T-helper 1 cell (primary cell): ENCODE results near the gene SLC2A13.

Experiments
- DNase-seq, 5 donors: peaks; one replicate each; pipeline ENCODE4 v3.0.0-alpha.2; 2012 to 2020

The SLC2A13 gene

GRCh38 chr12:39712334-39712733, 393.5 kb downstream of the SLC2A13 start:
- DNase-seq: no peak
